Heart left ventricle (tissue), 16 donors: Measurements from ENCODE around the gene TNIK. TPM values are rescaled to one million over a fixed set of nuclear protein-coding genes. Genes with fewer than 3 reads are reported as not detected.

ENCODE experiments used
- ATAC-seq, 4 donors: fragments of 200-7000 bp; cut with Tn5 transposase; one replicate each; pipeline ENCODE4 v1.9.1; 2020 to 2022; ENCODE audit warnings: moderate library complexity in 4 of 4, mild to moderate bottlenecking in 3 of 4, moderate number of reproducible peaks in 1 of 4
- DNase-seq, 5 donors: peaks; one replicate each; pipeline ENCODE4 v3.0.0-alpha.2; 2020
- H3K27ac ChIP-seq, 12 donors: fragments of 200-600 bp; sonication (generic) in 4 of 12; one replicate each; pipeline versions ENCODE4 v1.5.0 to v1.8.0; 2016 to 2022; ENCODE audit warnings: mild to moderate bottlenecking in 2 of 12
- H3K27me3 ChIP-seq, 9 donors: fragments of 200-600 bp; sonication (generic) in 2 of 9; one replicate each; pipeline versions ENCODE4 v1.5.1 to v1.8.0; 2016 to 2022; ENCODE audit warnings: mild to moderate bottlenecking in 3 of 9
- H3K36me3 ChIP-seq, 9 donors: fragments of 200-600 bp; sonication (generic) in 2 of 9; one replicate each; pipeline versions ENCODE4 v1.5.0 to v1.8.0; 2018 to 2022; ENCODE audit warnings: mild to moderate bottlenecking in 2 of 9
- H3K4me1 ChIP-seq, 12 donors: fragments of 200-600 bp; sonication (generic) in 4 of 12; one replicate each; pipeline versions ENCODE4 v1.5.0 to v1.8.0; 2016 to 2022; ENCODE audit warnings: mild to moderate bottlenecking in 3 of 12
- H3K4me3 ChIP-seq, 12 donors: fragments of 200-600 bp; sonication (generic) in 4 of 12; one replicate each; pipeline versions ENCODE4 v1.5.0 to v1.8.0; 2017 to 2022; ENCODE audit warnings: mild to moderate bottlenecking in 9 of 12, moderate library complexity in 4 of 12
- H3K9me3 ChIP-seq, 12 donors: fragments of 200-600 bp; sonication (generic) in 4 of 12; one replicate each; pipeline versions ENCODE4 v1.5.0 to v1.8.0; 2016 to 2022; ENCODE audit warnings: mild to moderate bottlenecking in 1 of 12
- CTCF ChIP-seq, 12 donors: fragments of 200-600 bp; sonication (generic) in 4 of 12; IDR thresholded peaks; one replicate each; pipeline versions ENCODE4 v1.5.0 to v1.8.0; 2018 to 2022; ENCODE audit warnings: antibody characterized with exemption in 12 of 12, mild to moderate bottlenecking in 5 of 12
- POLR2A ChIP-seq, 2 donors: fragments of 450-650 bp; IDR thresholded peaks; one replicate each; pipeline ENCODE4 v1.6.1; 2017; ENCODE audit warnings: antibody characterized with exemption in 2 of 2, mild to moderate bottlenecking in 2 of 2, moderate library complexity in 2 of 2
- WGBS, 4 donors: extraction: QIAGEN DNeasy Blood & Tissue Kit in 2 of 4; methylation state at CpG; one replicate each; pipeline versions ENCODE4 v1.1.5 to v1.1.7; 2013 to 2018; 5-methylcytosine and 5-hydroxymethylcytosine counted together
- intact Hi-C, 10 donors: fragments of 100-400 bp; cut with DNase I; formaldehyde crosslinking; loops; one replicate each; pipeline versions ENCODE4 v1.11.1 to v1.14.2; 2022
- polyA plus RNA-seq, 2 donors: library from polyadenylated mRNA; stranded (reverse); fragments of 200-250 nt; gene quantifications; one replicate each; pipeline ENCODE4 v1.2.3, GENCODE V29; 2013
- total RNA-seq, 9 donors: library from RNA; depleted of rRNA in 2 of 9; stranded (reverse); fragments of >200 nt in 2 of 9; fragmentation: NEBNext Ultra II Directional in 3 of 9; extraction: Animal tissue kit (Norgen Biotek cat#: 25700) in 3 of 9; gene quantifications; one replicate each; pipeline versions ENCODE4 v1.1.0 to v1.2.4, GENCODE V29; 2016 to 2023
- donor health status: ischemic (EF 13 %, LVEDD 7.1; RV severe dilation, severe dysfunction).
- donor health status: healthy with polysubstance abuse.
- donor health status: DM: no; HTN: yes; CAD: no.
- donor health status: DM: no; HTN: no; CAD: no.
- donor health status: ischemic (EF 25% LVEDD 6.9; RV normal size, moderate dysfunction).
- donor health status: ischemic (EF 25% LVEDD 5.7; RV mildly dilated, moderate dysfunction).
- donor health status: healthy.
- donor health status: DM: yes; HTN: yes; CAD: no.
- donor health status: ischemic (EF 35%, LVEDD 5.7; RV mildly dilated, moderate dysfunction).
- donor health status: nonischemic (EF 11% LVEDD 7.7; RV severe dilation, severe dysfunction).
- donor health status: DM: yes; HTN: yes; CAD: no.
- donor health status: PGD.
- donor health status: ischemic (EF 29% LVEDD 5.4; RV normal size, mild dysfunction).
- donor health status: nonischemic (EF 23%, LVEDD 6.1; RV moderate dilation, normal function).

TNIK gene
- total and polyA plus RNA-seq, 11 donors, result 12.3 to 51.6 (median 32.4) TPM

- no peak overlapping the region for H3K4me3 ChIP-seq
- DNase-seq (no peak), ATAC-seq (no peak)
- intact Hi-C loops, result no loop called here
- H3K36me3 ChIP-seq, result no peaks in the 10 kb centered on the region
- H3K9me3 ChIP-seq, result peaks cover 0 to 4% (median 0%) of the 10 kb centered on the region in 12 donors
- TF ChIP-seq POLR2A (IDR thresholded peaks at IDR 0.05) (no peak), CTCF (IDR thresholded peaks at IDR 0.05) (no peak)
- H3K4me1 ChIP-seq, result peaks cover 0 to 40% (median 10%) of the 10 kb centered on the region in 12 donors
- no peaks in the 10 kb centered on the region for H3K27me3 ChIP-seq
- H3K27ac ChIP-seq, result no peak overlapping the region
- WGBS, 4 donors, result 91 to 95% (median 93%) methylated on average over 1 of the region's 1 CpG
Observed at GRCh38 chr3:171342200-171342599, 118.0 kb downstream of the TNIK start.

GRCh38 chr3:171340434-171340833, 119.8 kb downstream of the TNIK start:
- no peak overlapping the region for H3K27ac ChIP-seq
- WGBS, 4 donors, result 72 to 79% (median 72%) methylated on average over 4 of the region's 4 CpGs
- DNase-seq, result no peak
- no peak for ATAC-seq
- no peak overlapping the region for H3K4me3 ChIP-seq
- H3K36me3 ChIP-seq, result no peaks in the 10 kb centered on the region
- no peaks in the 10 kb centered on the region for H3K27me3 ChIP-seq
- H3K4me1 ChIP-seq, result peaks cover 0 to 22% (median 4%) of the 10 kb centered on the region in 12 donors
- peaks cover 0 to 4% (median 0%) of the 10 kb centered on the region in 12 donors for H3K9me3 ChIP-seq
- no peak for TF ChIP-seq POLR2A (IDR thresholded peaks at IDR 0.05)
- TF ChIP-seq CTCF (IDR thresholded peaks at IDR 0.05), result no peak
- intact Hi-C loops, result no loop called here

DNA sequence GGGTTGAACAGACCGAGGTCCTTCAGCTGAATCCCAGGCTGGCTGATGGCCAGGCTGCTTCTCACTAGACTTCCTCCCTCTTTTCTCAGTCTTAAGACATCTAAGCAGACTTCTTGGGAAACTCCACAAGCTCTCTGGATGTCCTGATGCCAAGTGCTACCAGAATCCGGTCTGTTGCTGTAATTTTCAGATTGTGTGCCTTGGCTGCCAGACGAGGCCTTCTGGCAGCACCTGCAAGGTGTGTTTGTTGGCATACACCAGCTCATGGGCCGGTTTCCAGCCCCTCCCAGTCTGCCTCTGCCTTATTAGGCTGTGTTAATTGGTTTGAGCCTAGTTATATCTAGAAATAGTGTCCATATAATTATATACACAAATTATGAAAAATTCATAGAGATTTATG, 120.6 kb downstream of the TNIK start:
- no peak overlapping the region for H3K4me3 ChIP-seq
- DNase-seq (no peak), ATAC-seq (no peak)
- no peak overlapping the region for H3K27ac ChIP-seq
- intact Hi-C loops, result loop anchor here in 2 of 10 donors (10.0 kb wide), 2 partner anchors 115 to 225 kb away; no protein-coding TSS in a partner anchor
- peaks cover 0 to 22% (median 5%) of the 10 kb centered on the region in 12 donors for H3K4me1 ChIP-seq
- H3K36me3 ChIP-seq, result no peaks in the 10 kb centered on the region
- H3K27me3 ChIP-seq, result no peaks in the 10 kb centered on the region
- H3K9me3 ChIP-seq, result peaks cover 0 to 4% (median 0%) of the 10 kb centered on the region in 12 donors
- TF ChIP-seq POLR2A (IDR thresholded peaks at IDR 0.05) (no peak), CTCF (IDR thresholded peaks at IDR 0.05) (no peak)
- 51 to 56% (median 52%) methylated on average over 3 to 4 of the region's 4 CpGs for WGBS, 4 donors

- no peak overlapping the region for H3K27ac ChIP-seq
Observed at GRCh38 chr3:171336406-171336805, 123.8 kb downstream of the TNIK start.

More at GRCh38 chr3:171336406-171336805, 123.8 kb downstream of the TNIK start:
- Histone ChIP-seq H3K4me1 (peaks cover 0 to 30% (median 9%) of the 10 kb centered on the region in 12 donors), H3K4me3 (no peak overlapping the region), H3K36me3 (no peaks in the 10 kb centered on the region), H3K9me3 (no peaks in the 10 kb centered on the region), H3K27me3 (no peaks in the 10 kb centered on the region)
- intact Hi-C loops, result loop anchor here in 2 of 10 donors (10.0 kb wide), 2 partner anchors 118 to 228 kb away; no protein-coding TSS in a partner anchor
- TF ChIP-seq CTCF (IDR thresholded peaks at IDR 0.05) (no peak), POLR2A (IDR thresholded peaks at IDR 0.05) (no peak)
- DNase-seq (no peak), ATAC-seq (no peak)
- WGBS, 4 donors, result 36 to 44% (median 41%) methylated on average over 1 of the region's 1 CpG
